Measurements from ENCODE around the gene TNFSF13B.

GRCh38 chr13:108313382-108313781, 43.9 kb downstream of the TNFSF13B start:
- TF ChIP-seq, protein P1, sequence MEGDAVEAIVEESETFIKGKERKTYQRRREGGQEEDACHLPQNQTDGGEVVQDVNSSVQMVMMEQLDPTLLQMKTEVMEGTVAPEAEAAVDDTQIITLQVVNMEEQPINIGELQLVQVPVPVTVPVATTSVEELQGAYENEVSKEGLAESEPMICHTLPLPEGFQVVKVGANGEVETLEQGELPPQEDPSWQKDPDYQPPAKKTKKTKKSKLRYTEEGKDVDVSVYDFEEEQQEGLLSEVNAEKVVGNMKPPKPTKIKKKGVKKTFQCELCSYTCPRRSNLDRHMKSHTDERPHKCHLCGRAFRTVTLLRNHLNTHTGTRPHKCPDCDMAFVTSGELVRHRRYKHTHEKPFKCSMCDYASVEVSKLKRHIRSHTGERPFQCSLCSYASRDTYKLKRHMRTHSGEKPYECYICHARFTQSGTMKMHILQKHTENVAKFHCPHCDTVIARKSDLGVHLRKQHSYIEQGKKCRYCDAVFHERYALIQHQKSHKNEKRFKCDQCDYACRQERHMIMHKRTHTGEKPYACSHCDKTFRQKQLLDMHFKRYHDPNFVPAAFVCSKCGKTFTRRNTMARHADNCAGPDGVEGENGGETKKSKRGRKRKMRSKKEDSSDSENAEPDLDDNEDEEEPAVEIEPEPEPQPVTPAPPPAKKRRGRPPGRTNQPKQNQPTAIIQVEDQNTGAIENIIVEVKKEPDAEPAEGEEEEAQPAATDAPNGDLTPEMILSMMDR (IDR thresholded peaks at IDR 0.05 in 4 of 5, conservative IDR thresholded peaks at IDR 0.05 in 1 of 5) = no peak
- TF ChIP-seq POLR2A (IDR thresholded peaks at IDR 0.05) = no peak

All from gastrocnemius medialis (tissue), 4 donors.